SK-N-DZ (cell line): ENCODE measurements around the gene HOXA3.

ENCODE experiments used
- DNase-seq: peaks from one replicate; pipeline ENCODE4 v3.0.0-alpha.2; 2015; ENCODE audit warnings: low spot score

The HOXA3 gene

GRCh38 chr7:27116962-27117886, 35.2 kb downstream of the HOXA3 start:
- no peak for DNase-seq

GRCh38 chr7:27116031-27116961, 36.1 kb downstream of the HOXA3 start:
- no peak for DNase-seq

- no peak for DNase-seq
Observed at GRCh38 chr7:27115221-27116026, 37.0 kb downstream of the HOXA3 start.

- DNase-seq = no peak
Observed at GRCh38 chr7:27114881-27115220, 37.5 kb downstream of the HOXA3 start.

GRCh38 chr7:27113991-27114769, 38.2 kb downstream of the HOXA3 start:
- DNase-seq = no peak

- DNase-seq = peak; percentile 18
Observed at GRCh38 chr7:27112955-27113949, 39.1 kb downstream of the HOXA3 start.

- DNase-seq = no peak
Observed at GRCh38 chr7:27112361-27112760, 40.0 kb downstream of the HOXA3 start.

- DNase-seq = no peak
Observed at GRCh38 chr7:27111751-27112277, 40.6 kb downstream of the HOXA3 start.

- DNase-seq = no peak
Observed at GRCh38 chr7:27111042-27111750, 41.2 kb downstream of the HOXA3 start.

GRCh38 chr7:27110186-27111031, 42.0 kb downstream of the HOXA3 start:
- no peak for DNase-seq

GRCh38 chr7:27109466-27110185, 42.8 kb downstream of the HOXA3 start:
- no peak for DNase-seq

- DNase-seq = no peak
Observed at GRCh38 chr7:27108390-27109127, 43.8 kb downstream of the HOXA3 start.

GRCh38 chr7:27107391-27108381, 44.7 kb downstream of the HOXA3 start:
- no peak for DNase-seq

GRCh38 chr7:27106901-27107240, 45.5 kb downstream of the HOXA3 start:
- no peak for DNase-seq
